HG03135 (cell line): Measurements from ENCODE around the gene TIGD6.
"Not testable (repeated sequence)": the region's sequence is repeated elsewhere in the genome, so short reads cannot be mapped to it uniquely, and the experiment has no call there.

ENCODE experiments used
- ATAC-seq: cut with Tn5 transposase; IDR thresholded peaks from one replicate; pipeline ENCODE4 v1.9.1; 2021; ENCODE audit warnings: mild to moderate bottlenecking, moderate library complexity; ENCODE audit not compliant: unreplicated experiment

Gene TIGD6

DNA sequence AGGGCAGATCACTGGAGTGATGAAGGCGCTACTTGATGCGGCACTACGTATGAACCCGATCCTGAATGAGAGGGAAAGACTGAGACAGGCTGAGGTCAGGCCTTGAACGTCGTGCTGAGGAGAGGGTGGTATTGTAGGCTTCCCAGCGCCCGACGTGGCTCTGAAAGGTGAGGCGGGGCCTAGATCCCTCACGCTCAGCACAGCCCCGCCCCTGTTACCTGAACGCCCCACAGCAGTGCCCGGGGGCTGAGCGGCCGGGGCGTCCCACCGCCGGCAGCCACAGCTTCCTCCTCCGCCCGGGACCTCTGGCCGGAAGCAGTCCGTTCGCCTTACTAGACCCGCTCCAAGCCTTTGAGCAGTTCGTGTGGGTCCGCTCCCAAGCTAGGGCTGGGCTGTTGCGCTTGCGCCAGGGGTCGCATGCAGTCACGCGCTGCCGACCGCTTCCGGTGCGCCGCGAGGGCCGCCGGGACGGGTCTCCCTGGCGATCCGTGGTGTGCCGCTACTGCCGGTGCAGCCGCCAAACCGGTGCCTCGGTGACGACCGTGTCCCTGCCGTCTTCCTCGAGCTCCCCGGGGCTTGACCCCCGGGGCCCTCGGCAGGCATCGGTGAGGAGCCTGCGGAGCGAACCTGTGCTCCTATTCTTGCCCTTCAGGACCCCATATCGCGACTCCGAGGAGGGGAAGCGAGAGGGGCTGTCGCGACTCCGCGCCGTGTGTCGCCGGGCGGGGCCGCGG, at the start of gene TIGD6, which contains the start of gene HMGXB3:
Gene TIGD6 (minus strand): TSS at position 399 of the 734 bp plus-strand sequence. CDS start 4,306 bp downstream, outside the sequence.
Gene HMGXB3 (plus strand): TSS at position 484 of the 734 bp plus-strand sequence. CDS start 4,114 bp downstream, outside the sequence.
- ATAC-seq, result peak; percentile 91

DNA sequence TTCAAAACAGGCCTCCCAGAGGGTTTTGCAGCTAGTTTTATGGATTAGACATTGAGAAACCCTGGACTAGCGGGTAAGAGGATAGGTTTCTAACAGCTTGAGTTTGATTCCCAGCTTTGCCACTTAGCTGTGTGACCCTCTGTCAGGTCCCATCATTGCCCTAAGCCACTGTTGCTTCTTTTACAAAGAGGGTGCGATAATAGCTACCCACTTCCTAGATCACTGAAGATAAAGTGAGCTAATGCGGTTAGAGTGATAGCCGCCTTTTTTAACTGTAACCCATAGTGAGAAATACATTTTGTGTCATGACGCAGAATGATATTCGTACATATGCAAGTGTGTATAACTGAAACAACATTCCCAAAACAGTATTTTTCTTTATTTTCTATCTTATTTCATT, 45.6 kb upstream of the TIGD6 start:
- no peak for ATAC-seq

DNA sequence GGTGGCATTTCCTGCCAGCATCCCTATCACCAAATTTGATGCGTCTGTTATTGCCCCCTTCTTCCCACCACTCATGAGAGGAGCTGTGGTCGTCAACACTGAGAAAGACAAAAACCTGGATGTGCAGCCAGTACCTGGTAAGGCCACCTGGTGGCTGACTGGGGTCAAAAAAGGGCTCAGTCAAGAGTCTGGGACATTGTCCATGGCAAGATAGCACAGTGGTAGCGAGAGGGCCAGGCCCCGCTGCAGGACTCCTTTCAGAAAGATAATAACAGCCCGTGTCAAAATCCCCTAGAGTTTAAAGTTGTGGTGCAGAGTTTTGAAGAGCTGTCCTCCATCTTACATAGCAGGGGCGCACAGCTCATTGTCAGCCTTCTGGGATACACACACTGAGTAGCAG, 45.1 kb upstream of the TIGD6 start:
- ATAC-seq, result no peak

DNA sequence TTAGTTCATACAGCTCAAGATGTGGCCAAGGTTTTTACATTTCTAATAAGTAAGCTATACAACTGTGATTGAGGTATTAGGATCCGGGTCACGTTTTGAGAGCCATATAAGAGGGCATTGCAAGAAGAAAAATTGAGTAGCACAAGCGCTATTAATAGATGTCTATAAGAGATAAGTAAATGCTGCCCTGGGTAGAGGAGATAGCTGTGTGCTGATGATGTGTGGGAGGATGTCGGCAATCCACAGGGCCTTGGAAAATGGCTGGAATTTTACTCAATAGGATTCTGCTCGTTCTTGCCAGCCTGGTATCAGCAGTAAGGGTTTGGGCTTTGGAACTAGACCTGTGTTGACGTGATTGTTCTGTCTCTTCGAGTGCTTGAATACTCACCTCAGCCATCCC, 44.3 kb upstream of the TIGD6 start:
- no peak for ATAC-seq

DNA sequence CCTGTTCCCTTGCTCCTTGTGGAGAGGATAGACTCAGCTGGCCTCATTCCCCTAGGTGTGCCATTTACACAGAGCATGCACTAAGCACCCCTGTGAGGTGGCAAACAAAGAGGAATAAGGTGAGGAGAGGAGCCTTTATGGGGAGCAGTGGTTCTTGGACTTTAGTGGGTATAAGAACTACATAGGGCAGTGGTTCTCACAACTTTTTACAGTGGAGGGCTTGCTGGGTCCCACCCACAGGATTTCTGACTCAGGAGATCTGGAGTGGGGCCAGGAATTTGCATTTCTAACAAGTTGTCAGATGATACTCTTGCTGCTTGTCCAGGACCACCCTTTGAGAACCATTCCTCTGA, 43.9 kb upstream of the TIGD6 start:
- no peak for ATAC-seq

DNA sequence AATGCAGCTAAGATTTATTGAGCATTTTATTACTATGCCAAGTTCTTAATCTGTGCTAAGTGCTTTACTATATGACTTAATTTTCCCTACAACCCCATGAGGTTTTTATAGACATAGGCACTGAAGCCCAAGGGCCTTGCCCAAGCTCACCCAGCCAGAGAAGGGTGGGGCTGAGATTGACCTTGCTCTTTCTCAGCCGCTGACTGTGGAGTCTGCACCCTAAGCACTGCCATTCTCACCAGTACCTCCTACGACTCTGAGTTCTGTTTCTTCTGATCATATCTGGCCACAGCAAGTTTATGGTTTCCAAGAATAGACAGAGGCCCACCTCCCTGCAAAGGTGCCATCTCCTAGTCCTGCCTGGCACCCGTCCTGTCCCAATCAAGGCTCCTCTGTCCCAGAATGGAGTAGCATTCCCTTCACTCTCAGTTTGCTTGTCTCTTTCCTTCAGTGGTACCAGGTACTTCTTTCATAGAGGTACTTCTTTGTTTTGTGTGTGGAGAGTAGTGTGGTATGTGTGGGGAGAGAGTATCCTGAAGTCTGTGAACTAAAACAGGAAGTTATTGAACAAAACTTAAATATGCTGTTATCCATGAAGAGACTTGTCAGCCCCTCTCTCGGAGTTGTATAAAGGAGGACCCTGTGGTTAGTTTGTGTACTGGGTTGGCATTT, 43.3 kb upstream of the TIGD6 start:
- ATAC-seq, result no peak

DNA sequence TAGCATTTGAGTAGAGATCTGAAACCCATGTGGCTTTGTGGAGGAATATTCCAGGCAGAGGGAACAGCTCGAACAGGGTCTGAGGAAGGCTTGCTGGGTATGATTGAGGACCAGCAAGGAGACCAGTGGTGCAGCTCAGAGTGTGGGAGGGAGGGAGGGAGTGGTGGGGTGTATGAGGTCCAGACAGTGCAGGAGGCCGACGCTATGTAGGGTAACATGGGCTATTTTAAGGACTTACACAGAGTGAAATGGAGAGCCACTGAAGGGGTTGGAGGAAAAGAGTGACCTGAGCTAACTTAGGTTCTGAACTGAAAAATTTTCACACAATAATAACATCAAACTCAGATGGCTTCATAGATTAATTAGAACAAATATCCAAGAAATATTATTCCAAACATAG, 42.0 kb upstream of the TIGD6 start:
- no peak for ATAC-seq

DNA sequence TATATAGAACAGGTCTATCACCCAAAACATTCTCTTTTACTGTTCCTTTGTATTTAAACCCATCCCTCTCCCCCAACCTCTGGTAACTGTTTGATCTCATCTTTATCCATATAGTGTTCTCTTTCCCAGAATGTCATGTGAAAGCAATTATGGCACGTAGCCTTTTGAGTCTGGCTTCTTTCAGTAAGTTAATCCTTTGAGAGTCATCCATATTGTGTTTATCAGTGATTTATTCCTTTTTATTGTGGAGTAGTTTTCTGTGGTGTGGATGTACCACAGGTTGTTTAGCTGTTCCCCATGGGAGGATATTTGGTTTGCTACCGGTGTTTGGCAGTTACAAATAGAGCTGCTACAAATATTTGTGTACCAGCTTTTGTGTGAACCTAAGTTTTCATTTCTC, 38.1 kb upstream of the TIGD6 start:
- no peak for ATAC-seq

DNA sequence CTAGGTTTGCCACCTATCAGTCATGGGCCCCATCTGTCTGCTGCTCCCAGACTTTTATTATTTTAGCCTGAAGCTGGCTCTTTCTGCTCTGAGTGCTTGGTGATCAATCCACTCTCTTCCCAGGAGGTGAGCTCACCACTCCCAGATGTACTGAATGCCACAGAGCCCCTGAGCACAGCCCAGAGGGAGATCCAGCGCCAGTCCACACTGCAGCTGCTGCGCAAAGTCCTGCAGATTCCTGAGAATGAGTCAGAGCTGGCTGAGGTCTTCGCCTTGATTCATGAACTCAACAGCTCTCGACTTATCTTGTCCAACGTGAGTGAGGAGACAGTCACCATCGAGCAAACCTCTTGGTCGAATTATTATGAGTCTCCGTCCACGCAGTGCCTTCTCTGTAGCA, 36.1 kb upstream of the TIGD6 start:
- no peak for ATAC-seq

DNA sequence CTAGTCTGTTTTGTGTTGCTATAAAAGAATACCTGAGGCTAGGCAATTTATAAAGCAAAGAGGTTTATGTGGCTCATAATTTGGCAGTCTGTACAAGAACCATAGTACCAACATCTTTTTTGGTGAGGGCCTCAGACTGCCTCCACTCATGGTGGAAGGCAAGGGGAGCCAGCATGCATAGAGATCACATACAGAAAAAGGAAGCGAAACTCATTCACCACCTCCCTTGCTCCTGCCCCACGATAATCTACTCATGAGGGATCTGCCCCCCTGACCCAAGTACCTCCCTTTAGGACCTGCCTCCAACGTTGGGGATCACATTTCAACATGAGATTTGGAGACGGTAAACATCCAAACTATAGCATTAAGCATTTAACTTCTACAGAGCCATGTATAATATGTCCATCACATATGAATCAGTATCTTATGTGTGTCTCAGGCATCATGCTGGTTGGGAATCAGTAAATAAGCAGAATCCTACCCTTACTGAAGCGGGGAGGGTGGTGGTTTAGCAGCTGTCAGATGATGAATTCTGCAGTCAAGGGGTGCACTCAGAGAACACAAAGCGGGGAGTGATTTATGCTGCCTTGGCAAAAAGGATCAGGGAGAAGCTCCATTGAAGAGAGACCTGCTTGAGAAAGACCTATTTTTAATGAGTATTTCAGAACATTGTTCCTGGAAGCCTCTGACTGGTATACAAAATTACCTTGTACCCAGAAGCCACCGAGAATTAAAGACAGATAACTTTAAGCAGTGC, 34.9 kb upstream of the TIGD6 start:
- ATAC-seq, result peak; percentile 65

DNA sequence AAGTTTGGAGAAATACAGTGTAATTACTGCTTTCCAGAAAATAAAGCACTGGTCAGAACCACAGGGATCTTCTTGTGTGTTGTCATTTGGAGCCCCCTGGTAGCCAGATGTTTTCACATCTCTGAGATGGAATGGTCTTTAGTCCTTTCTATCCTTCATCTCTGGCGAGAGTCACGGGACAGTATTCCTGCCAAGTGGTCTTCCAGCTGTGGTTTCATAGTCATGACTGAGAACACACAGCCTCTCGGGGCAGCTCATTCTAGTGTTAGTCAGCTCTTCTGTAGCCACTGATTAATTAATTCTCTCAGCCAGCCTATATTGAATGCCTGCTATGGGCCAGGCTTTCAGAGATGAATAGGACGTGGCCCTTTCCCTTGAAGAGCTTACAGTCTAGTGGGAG, 34.2 kb upstream of the TIGD6 start:
- no peak for ATAC-seq

DNA sequence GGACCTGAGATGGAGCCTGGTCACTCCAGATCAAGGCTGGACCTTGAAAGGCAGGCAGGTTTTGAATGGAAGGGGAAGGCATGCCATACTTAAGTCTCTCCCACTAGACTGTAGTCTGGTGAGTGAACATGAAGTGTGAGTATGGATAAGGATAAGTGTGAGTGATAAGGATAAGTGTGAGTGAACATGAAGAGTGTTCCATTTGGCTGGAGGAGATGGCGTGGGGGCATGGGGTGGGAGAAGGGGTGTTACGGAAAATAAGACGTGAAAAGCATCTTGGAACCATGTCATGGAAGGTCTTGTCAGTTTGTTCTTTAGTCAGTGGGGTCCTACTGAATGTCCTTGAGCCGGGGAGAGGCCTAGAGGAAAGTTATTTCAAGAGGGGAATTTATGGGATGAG, 32.9 kb upstream of the TIGD6 start:
- ATAC-seq, result no peak

DNA sequence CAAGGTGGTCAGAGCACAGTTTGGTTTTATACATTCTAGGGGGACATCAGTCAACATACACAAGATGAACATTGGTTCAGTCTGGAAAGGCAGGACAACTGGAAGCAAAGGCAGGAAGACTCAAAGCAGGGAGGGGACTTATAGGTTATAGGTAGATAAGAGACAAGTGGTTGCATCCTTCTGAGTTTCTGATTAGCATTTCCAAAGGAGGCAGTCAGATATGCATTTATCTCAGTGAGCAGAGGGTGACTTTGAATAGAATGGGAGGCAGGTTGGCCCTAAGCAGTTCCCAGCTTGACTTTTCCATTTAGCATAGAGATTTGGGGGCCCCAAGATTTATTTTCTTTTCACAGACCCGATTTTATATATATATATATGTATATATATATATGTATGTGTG, 27.6 kb upstream of the TIGD6 start:
- ATAC-seq, result not testable (repeated sequence)

DNA sequence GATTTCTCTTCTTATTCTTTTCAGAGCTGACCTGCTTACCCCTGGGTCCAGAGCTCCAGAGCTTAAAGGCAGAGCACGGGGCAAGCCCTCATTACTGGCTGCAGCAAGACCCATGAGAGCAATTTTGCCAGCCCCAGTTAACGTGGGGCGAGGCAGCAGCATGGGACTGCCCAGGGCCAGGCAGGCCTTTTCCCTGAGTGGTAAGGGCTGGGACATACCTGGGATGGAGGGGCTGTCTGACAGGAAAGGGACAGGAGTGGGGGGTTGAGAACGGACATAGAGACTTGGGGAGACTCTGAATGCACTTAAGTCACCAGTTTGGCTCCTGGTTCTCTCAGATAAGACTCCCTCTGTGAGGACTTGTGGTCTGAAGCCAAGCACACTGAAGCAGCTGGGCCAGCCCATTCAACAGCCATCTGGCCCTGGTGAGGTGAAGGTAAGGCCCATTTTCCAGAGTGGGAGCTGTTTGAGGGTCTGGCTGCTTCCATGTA, 26.3 kb upstream of the TIGD6 start:
- ATAC-seq, result no peak

DNA sequence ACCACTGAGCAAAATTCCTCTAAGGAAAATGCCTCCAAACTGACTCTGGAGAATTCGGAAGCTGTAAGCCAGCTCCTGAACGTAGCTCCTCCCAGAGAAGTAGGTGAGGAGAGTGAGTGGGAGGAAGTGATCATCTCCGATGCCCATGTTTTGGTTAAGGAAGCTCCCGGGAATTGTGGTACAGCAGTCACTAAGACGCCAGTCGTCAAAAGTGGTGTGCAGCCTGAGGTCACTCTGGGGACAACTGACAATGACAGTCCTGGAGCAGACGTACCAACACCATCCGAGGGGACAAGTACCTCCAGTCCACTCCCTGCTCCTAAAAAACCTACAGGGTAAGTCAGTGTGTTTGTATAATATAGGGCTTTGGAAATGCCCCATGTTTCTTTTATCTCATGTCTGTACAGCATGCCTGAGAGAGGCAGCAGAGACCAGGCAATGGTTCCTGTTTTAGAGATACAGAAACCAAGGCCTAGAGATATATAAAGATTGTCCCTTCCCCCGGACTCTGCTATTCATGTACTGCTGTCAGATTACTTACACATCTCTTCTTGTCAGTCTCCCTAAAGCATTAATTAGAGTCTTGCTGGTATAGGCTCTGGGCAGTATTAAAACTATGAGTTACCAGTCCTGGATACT, 24.0 kb upstream of the TIGD6 start:
- no peak for ATAC-seq

DNA sequence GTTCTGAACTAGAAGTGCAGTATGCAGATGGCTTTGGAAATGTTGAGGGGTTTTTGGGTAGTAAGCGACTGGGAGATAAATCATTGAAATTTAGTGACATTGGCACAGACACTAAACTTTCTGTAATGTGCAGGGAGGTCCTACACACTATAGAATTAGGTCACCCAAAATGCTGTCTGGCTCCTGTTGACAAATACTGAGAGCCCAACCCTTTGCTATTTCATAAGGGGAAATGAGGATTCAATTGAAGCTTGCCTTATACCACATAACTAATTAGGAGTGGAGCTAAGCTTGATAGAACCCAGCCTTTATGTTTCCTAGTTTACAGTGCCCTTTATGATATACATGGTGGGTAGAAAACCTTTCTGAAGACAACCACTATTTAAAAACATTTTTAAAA, 22.7 kb upstream of the TIGD6 start:
- no peak for ATAC-seq

DNA sequence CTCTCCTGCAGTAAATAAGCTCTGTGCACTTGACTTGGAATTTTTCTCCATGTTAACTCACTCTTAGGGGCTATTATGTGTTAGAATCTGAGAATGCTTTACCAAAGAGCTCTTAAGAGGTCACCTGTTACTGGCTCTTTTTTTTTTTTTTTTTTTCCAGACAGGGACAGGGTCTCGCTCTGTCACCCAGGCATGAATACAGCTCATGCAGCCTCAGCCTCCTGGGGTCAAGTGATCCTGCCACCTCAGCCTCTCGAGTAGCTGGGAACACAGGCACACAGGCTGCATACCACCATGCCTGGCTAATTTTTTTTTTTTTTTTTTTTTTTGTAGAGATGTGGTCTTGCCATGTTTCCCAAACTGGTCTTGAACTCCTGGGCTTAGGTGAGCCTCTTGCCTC, 22.2 kb upstream of the TIGD6 start:
- no peak for ATAC-seq

DNA sequence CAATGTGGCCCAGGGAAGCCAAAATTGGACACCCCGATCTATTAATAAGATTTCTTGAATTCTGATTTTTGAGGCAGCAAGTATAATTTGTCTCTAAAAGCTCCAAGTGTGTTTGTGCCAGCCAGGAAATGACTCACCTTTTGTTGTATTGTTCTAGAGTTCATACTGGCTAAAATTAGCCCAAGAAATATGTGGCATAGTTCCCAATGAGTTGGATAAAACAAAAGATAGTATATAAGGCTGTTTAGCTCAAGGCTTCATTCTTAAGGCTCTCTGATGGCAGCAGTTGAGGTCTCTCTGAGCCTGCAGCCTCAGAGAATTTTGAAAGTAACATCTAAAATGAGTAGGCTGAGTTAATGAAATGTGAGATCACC, 21.7 kb upstream of the TIGD6 start:
- ATAC-seq, result no peak

DNA sequence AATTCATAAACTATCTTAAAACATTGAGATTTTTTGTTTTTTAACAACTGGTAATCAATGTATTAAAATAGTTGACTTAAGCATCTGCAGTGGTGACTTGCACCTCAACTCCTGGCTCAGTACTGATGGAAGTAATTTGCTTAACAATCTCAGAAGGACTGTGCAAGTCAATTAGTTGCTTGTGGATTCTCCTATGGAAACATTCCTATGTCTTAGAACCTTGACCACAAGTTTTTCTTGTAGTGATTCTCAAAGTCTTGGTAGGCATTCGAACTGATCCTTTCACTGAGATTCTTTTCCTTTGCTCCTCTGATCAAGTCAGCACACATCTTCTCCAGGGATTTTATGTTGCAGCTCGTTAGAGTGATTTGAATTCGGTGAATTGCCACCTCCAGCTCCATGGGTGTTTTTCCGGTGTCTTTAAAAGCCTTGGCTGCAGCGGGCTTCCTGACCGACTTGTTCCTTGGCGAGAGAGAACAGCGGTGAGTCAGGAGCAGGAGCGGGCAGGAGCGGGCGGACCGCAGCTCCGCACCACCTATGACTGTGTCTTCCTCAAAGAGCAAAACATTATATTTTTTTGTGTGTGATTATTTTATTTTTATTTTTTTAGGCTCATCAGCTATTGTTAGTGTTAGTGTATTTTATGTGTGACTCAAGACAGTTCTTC, 21.2 kb upstream of the TIGD6 start:
- no peak for ATAC-seq

DNA sequence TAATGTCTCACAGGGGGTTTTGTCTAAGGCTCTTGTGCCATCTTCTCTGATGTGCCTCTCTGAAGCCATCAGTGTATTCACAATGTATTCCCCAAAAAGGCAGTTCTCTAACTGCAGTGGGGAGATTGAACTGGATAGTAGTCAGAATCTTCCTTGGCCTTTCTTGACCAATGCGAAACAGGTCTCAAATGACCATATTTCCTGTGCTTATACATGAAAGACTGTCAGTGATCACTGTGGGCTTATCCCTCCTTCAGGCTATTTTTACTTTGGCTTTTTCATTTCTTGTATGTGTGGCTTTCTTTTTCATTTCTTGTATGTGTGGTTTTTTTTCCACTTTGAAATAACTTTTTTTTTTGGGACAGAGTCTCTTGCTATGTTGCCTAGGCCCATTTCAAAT, 19.8 kb upstream of the TIGD6 start:
- no peak for ATAC-seq
